Neural cell (in vitro differentiated cells): Measurements from ENCODE around the gene MYH2. TPM values are rescaled to one million over a fixed set of nuclear protein-coding genes. Genes with fewer than 3 reads are reported as not detected.

Experiments used
- H2AFZ ChIP-seq: fragments of 200-600, 300-800 bp; sonication (generic), shearing (Covaris generic); 2 replicates; pipeline ENCODE4 v1.6.0; 2014; ENCODE audit warnings: low read depth, mild to moderate bottlenecking, antibody characterized with exemption, low read length, moderate library complexity
- H3F3A ChIP-seq: fragments of 200-600 bp; shearing (Covaris generic); 2 replicates; pipeline ENCODE4 v1.6.1; 2016; ENCODE audit warnings: mild to moderate bottlenecking, moderate library complexity, mixed read lengths, antibody characterized with exemption, low read length; ENCODE audit not compliant: insufficient read depth, poor library complexity, severe bottlenecking
- H3K27ac ChIP-seq: fragments of 200-600, 300-800 bp; sonication (generic), shearing (Covaris generic); 2 replicates; pipeline ENCODE4 v1.5.1; 2014; ENCODE audit warnings: mild to moderate bottlenecking, low read length, moderate library complexity
- H3K27me3 ChIP-seq: fragments of 300-800, 200-600 bp; sonication (generic), shearing (Covaris generic); 2 replicates; pipeline ENCODE4 v1.6.0; 2014; ENCODE audit warnings: mild to moderate bottlenecking, low read depth, low read length, moderate library complexity; ENCODE audit not compliant: insufficient read depth
- H3K36me3 ChIP-seq: fragments of 300-800, 200-600 bp; sonication (generic), shearing (Covaris generic); 2 replicates; pipeline ENCODE4 v1.5.1; 2014; ENCODE audit warnings: mild to moderate bottlenecking, antibody characterized with exemption, low read length, moderate library complexity; ENCODE audit not compliant: insufficient read depth
- H3K4me2 ChIP-seq: fragments of 300-800, 200-600 bp; sonication (generic), shearing (Covaris generic); 2 replicates; pipeline ENCODE4 v1.6.0; 2014; ENCODE audit warnings: mild to moderate bottlenecking, low read length
- H3K4me3 ChIP-seq: fragments of 300-800, 200-600 bp; sonication (generic), shearing (Covaris generic); 2 replicates; pipeline ENCODE4 v1.5.1; 2014; ENCODE audit warnings: mild to moderate bottlenecking, low read length, moderate library complexity
- H3K79me2 ChIP-seq: fragments of 200-600 bp; shearing (Covaris generic); replicated peaks from 2 replicates; pipeline ENCODE4 v1.6.0; 2014; ENCODE audit warnings: mild to moderate bottlenecking, low read length, moderate library complexity; ENCODE audit not compliant: insufficient read depth
- H3K9ac ChIP-seq: fragments of 300-800, 200-600 bp; sonication (generic), shearing (Covaris generic); 2 replicates; pipeline ENCODE4 v1.6.1; 2016; ENCODE audit warnings: mild to moderate bottlenecking, low read length, mixed read lengths
- H3K9me2 ChIP-seq: fragments of 200-600 bp; shearing (Covaris generic); 2 replicates; pipeline ENCODE4 v1.6.1; 2016; ENCODE audit warnings: mild to moderate bottlenecking, low read length, mixed read lengths; ENCODE audit not compliant: insufficient read depth
- H3K9me3 ChIP-seq: fragments of 200-600, 300-800 bp; sonication (generic), shearing (Covaris generic); 2 replicates; pipeline ENCODE4 v1.6.1; 2016; ENCODE audit warnings: mild to moderate bottlenecking, mixed run types, low read length, moderate library complexity, mixed read lengths
- H4K20me1 ChIP-seq: fragments of 200-600 bp; shearing (Covaris generic); 2 replicates; pipeline ENCODE4 v1.6.1; 2016; ENCODE audit warnings: mild to moderate bottlenecking, mixed run types; ENCODE audit not compliant: insufficient read depth
- EP300 ChIP-seq: fragments of 450-650 bp; conservative IDR thresholded peaks from 2 replicates; pipeline ENCODE4 v1.6.1; 2014; ENCODE audit warnings: antibody characterized with exemption, mild to moderate bottlenecking, moderate library complexity; ENCODE audit not compliant: poor library complexity, severe bottlenecking
- EZH2 ChIP-seq: fragments of 200-600, 300-800 bp; shearing (Covaris generic), sonication (generic); IDR thresholded peaks from 2 replicates; pipeline ENCODE4 v1.6.1; 2014; ENCODE audit warnings: antibody characterized with exemption, low read length, borderline replicate concordance, mild to moderate bottlenecking; ENCODE audit not compliant: insufficient read depth, poor library complexity, severe bottlenecking
- MXI1 ChIP-seq: fragments of 450-650 bp; conservative IDR thresholded peaks from 2 replicates; pipeline ENCODE4 v1.6.1; 2014; ENCODE audit warnings: antibody characterized with exemption, mild to moderate bottlenecking; ENCODE audit not compliant: poor library complexity, severe bottlenecking
- POLR2AphosphoS5 ChIP-seq: IDR thresholded peaks from 2 replicates; pipeline ENCODE4 v1.6.1; 2012
- RAD21 ChIP-seq: fragments of 450-650 bp; conservative IDR thresholded peaks from 2 replicates; pipeline ENCODE4 v1.6.1; 2014; ENCODE audit warnings: antibody characterized with exemption, mild to moderate bottlenecking, moderate library complexity
- SMC3 ChIP-seq: fragments of 450-650 bp; conservative IDR thresholded peaks from 2 replicates; pipeline ENCODE4 v1.6.1; 2014; ENCODE audit warnings: antibody characterized with exemption, mild to moderate bottlenecking, moderate library complexity; ENCODE audit not compliant: poor library complexity
- TAF1 ChIP-seq: IDR thresholded peaks from 2 replicates; pipeline ENCODE4 v1.6.1; 2012; ENCODE audit warnings: low read depth
- polyA plus RNA-seq: library from polyadenylated mRNA; depleted of rRNA; stranded (reverse); fragments of >200 nt; gene quantifications from 2 replicates; pipeline ENCODE4 v1.2.3, GENCODE V29; 2014
- TF ChIP-seq, protein P1 (sequence below): IDR thresholded peaks from 2 replicates; pipeline ENCODE4 v1.6.1; 2012; ENCODE audit warnings: borderline replicate concordance
- TF ChIP-seq, protein P2 (sequence below): fragments of 450-650 bp; IDR thresholded peaks from 2 replicates; pipeline ENCODE4 v1.5.1; 2014; ENCODE audit warnings: antibody characterized with exemption, mild to moderate bottlenecking, moderate library complexity; ENCODE audit not compliant: poor library complexity, severe bottlenecking

Gene MYH2
- polyA plus RNA-seq, 1 donor from 2014 or later, result 0.04 TPM

DNA sequence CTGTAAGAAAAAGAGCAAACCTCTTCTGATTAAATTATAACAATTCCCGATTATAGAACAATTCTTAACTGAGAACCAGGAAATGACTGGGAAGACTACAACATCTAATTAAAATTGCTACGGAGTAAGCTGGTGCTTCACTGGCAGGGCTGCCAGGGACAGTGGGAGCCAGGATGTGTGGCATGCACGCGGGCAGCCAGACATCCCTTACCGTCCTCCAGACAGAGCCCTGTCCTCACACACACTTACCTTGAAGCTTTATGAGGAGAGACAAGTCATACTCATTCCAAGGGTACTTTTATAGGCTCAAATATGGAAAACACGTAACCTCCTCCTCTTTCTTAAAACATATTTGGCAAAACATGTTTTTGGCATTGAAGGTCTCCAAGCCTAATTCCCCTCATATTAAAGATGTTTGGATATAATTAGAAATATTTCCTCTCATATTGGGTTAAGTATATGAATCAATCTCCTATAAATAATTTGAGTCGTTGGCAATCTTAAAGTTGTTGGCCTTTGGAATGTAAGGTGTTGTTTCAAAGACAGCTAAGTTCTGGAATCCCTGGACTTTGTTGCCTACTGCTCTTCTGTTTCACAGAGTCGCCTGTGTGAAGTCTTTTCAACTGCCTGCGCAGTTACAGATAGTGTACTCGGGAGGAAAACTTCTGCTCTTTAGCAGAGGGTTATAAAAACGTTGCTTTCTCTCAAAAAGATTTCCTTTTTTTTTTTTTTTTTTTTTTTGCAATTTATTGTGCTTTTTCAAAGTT is 31.0 kb downstream of the MYH2 start, which contains the start of gene MYH1:
Gene MYH1 (minus strand): TSS at position 272 of the 767 bp plus-strand sequence. CDS start 1,900 bp downstream, outside the sequence.
- Histone ChIP-seq H3K9me2 (no peaks in the 10 kb centered on the region), H4K20me1 (no peaks in the 10 kb centered on the region), H3K4me2 (no peak within 1 kb of the TSS), H3K4me3 (no peak within 1 kb of the TSS), H2AFZ (no peak within 1 kb of the TSS), H3K9me3 (no peaks in the 10 kb centered on the region), H3K79me2 (no peaks in the 10 kb centered on the region), H3K27me3 (no peaks in the 10 kb centered on the region), H3K27ac (no peak within 1 kb of the TSS), H3K9ac (no peak within 1 kb of the TSS), H3F3A (no peaks in the 10 kb centered on the region), H3K36me3 (no peaks in the 10 kb centered on the region)
- no peak for TF ChIP-seq MXI1
- TF ChIP-seq SMC3, result no peak
- no peak for TF ChIP-seq TAF1
- no peak for TF ChIP-seq RAD21
- no peak for TF ChIP-seq EZH2
- no peak for TF ChIP-seq POLR2AphosphoS5
- TF ChIP-seq, protein P1, sequence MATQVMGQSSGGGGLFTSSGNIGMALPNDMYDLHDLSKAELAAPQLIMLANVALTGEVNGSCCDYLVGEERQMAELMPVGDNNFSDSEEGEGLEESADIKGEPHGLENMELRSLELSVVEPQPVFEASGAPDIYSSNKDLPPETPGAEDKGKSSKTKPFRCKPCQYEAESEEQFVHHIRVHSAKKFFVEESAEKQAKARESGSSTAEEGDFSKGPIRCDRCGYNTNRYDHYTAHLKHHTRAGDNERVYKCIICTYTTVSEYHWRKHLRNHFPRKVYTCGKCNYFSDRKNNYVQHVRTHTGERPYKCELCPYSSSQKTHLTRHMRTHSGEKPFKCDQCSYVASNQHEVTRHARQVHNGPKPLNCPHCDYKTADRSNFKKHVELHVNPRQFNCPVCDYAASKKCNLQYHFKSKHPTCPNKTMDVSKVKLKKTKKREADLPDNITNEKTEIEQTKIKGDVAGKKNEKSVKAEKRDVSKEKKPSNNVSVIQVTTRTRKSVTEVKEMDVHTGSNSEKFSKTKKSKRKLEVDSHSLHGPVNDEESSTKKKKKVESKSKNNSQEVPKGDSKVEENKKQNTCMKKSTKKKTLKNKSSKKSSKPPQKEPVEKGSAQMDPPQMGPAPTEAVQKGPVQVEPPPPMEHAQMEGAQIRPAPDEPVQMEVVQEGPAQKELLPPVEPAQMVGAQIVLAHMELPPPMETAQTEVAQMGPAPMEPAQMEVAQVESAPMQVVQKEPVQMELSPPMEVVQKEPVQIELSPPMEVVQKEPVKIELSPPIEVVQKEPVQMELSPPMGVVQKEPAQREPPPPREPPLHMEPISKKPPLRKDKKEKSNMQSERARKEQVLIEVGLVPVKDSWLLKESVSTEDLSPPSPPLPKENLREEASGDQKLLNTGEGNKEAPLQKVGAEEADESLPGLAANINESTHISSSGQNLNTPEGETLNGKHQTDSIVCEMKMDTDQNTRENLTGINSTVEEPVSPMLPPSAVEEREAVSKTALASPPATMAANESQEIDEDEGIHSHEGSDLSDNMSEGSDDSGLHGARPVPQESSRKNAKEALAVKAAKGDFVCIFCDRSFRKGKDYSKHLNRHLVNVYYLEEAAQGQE, result no peak
- TF ChIP-seq EP300, result no peak
- TF ChIP-seq, protein P2, sequence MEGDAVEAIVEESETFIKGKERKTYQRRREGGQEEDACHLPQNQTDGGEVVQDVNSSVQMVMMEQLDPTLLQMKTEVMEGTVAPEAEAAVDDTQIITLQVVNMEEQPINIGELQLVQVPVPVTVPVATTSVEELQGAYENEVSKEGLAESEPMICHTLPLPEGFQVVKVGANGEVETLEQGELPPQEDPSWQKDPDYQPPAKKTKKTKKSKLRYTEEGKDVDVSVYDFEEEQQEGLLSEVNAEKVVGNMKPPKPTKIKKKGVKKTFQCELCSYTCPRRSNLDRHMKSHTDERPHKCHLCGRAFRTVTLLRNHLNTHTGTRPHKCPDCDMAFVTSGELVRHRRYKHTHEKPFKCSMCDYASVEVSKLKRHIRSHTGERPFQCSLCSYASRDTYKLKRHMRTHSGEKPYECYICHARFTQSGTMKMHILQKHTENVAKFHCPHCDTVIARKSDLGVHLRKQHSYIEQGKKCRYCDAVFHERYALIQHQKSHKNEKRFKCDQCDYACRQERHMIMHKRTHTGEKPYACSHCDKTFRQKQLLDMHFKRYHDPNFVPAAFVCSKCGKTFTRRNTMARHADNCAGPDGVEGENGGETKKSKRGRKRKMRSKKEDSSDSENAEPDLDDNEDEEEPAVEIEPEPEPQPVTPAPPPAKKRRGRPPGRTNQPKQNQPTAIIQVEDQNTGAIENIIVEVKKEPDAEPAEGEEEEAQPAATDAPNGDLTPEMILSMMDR, result no peak

DNA sequence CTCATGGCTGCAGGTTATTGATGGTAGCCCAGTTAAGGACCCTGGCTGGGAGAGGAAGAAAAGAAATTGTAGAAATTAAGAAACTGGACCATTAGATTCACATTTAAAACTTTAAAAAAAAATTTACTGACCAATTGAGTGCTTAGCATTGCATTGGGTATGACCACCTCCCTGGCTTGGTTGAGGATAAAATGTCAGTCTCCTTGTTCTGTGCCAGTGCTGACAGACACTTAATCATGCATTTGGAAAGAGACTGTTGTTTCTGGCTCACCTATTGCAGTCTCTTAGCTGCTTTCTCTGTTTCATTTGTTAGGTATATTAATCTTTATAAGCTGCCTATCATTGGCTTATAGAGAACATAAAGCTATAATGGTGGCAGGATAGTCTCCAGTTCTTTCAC is 32.8 kb downstream of the MYH2 start:
- Histone ChIP-seq H4K20me1 (no peaks in the 10 kb centered on the region), H3K27me3 (no peaks in the 10 kb centered on the region), H3K9me2 (no peaks in the 10 kb centered on the region), H3K4me2 (no peak overlapping the region), H3K9me3 (no peaks in the 10 kb centered on the region), H2AFZ (no peak overlapping the region), H3K27ac (no peak overlapping the region), H3K79me2 (no peaks in the 10 kb centered on the region), H3K9ac (no peak overlapping the region), H3K36me3 (no peaks in the 10 kb centered on the region), H3K4me3 (no peak overlapping the region), H3F3A (no peaks in the 10 kb centered on the region)
- no peak for TF ChIP-seq RAD21
- TF ChIP-seq, protein P2, result no peak
- no peak for TF ChIP-seq POLR2AphosphoS5
- TF ChIP-seq EZH2, result no peak
